GM12875 (cell line): Measurements from ENCODE around the gene ARHGEF39.
"Not testable (repeated sequence)": the region's sequence is repeated elsewhere in the genome, so short reads cannot be mapped to it uniquely, and the experiment has no call there.

Source experiments
- H3K4me3 ChIP-seq: one replicate; pipeline ENCODE4 v1.5.1; 2011; ENCODE audit warnings: low read depth, low read length, control low read depth
- CTCF ChIP-seq: IDR thresholded peaks from 2 replicates; pipeline ENCODE4 v1.5.1; 2011; ENCODE audit warnings: low read depth, mild to moderate bottlenecking, control low read depth, inconsistent platforms, low read length, moderate library complexity, borderline replicate concordance; ENCODE audit not compliant: insufficient read depth

Gene ARHGEF39

GRCh38 chr9:35639631-35640030, 25.4 kb downstream of the ARHGEF39 start:
- TF ChIP-seq CTCF, result no peak
- H3K4me3 ChIP-seq, result no peak overlapping the region

- H3K4me3 ChIP-seq, result not testable (repeated sequence)
These were observed 25.8 kb downstream of the ARHGEF39 start for GRCh38 chr9:35639225-35639624.

GRCh38 chr9:35638751-35639150, 26.2 kb downstream of the ARHGEF39 start:
- H3K4me3 ChIP-seq, result not testable (repeated sequence)

GRCh38 chr9:35637427-35637955, 27.5 kb downstream of the ARHGEF39 start:
- not testable (repeated sequence) for H3K4me3 ChIP-seq

GRCh38 chr9:35636877-35637246, 28.1 kb downstream of the ARHGEF39 start:
- not testable (repeated sequence) for H3K4me3 ChIP-seq

GRCh38 chr9:35636135-35636876, 28.7 kb downstream of the ARHGEF39 start:
- no peak overlapping the region for H3K4me3 ChIP-seq
- no peak for TF ChIP-seq CTCF

GRCh38 chr9:35635730-35636129, 29.3 kb downstream of the ARHGEF39 start:
- no peak overlapping the region for H3K4me3 ChIP-seq
- no peak for TF ChIP-seq CTCF

GRCh38 chr9:35629597-35629996, 35.4 kb downstream of the ARHGEF39 start:
- TF ChIP-seq CTCF, result no peak
- no peak overlapping the region for H3K4me3 ChIP-seq

- H3K4me3 ChIP-seq, result no peak overlapping the region
- no peak for TF ChIP-seq CTCF
These were observed 36.5 kb downstream of the ARHGEF39 start for GRCh38 chr9:35628389-35628991.
